Midbrain (tissue), 1 donor: Measurements from ENCODE around the gene NSD2.

Experiments
- DNase-seq: peaks from one replicate; lab custom pipeline; 2025; lab: John Stamatoyannopoulos, UW

The NSD2 gene

GRCh38 chr4:1971456-1972200 is 100.4 kb downstream of the NSD2 start:
- no peak for DNase-seq

GRCh38 chr4:1972414-1972813 is 101.2 kb downstream of the NSD2 start:
- DNase-seq: no peak

GRCh38 chr4:1973218-1973617 is 102.0 kb downstream of the NSD2 start:
- no peak for DNase-seq

GRCh38 chr4:1973661-1974060 is 102.5 kb downstream of the NSD2 start:
- no peak for DNase-seq

GRCh38 chr4:1974840-1975239 is 103.6 kb downstream of the NSD2 start:
- no peak for DNase-seq

- no peak for DNase-seq
These were observed 104.2 kb downstream of the NSD2 start for GRCh38 chr4:1975391-1975801.

GRCh38 chr4:1975880-1976279 is 104.7 kb downstream of the NSD2 start:
- DNase-seq: no peak

GRCh38 chr4:1976416-1977352 is 105.5 kb downstream of the NSD2 start:
- DNase-seq: no peak

GRCh38 chr4:1978226-1978625 is 107.0 kb downstream of the NSD2 start:
- DNase-seq: no peak

- DNase-seq: no peak
These were observed 107.7 kb downstream of the NSD2 start for GRCh38 chr4:1978741-1979476.

- DNase-seq: no peak
These were observed 108.4 kb downstream of the NSD2 start for GRCh38 chr4:1979477-1980196.

- no peak for DNase-seq
These were observed 109.4 kb downstream of the NSD2 start for GRCh38 chr4:1980561-1981041.

- DNase-seq: no peak
These were observed 110.3 kb downstream of the NSD2 start for GRCh38 chr4:1981251-1982058.

- DNase-seq: no peak
These were observed 111.2 kb downstream of the NSD2 start for GRCh38 chr4:1982124-1983052.

- DNase-seq: no peak
These were observed 112.1 kb downstream of the NSD2 start for GRCh38 chr4:1983053-1983845.

- no peak for DNase-seq
These were observed 112.7 kb downstream of the NSD2 start for GRCh38 chr4:1983846-1984405.

GRCh38 chr4:1984406-1985191 is 113.4 kb downstream of the NSD2 start:
- no peak for DNase-seq

GRCh38 chr4:1985294-1985693 is 114.1 kb downstream of the NSD2 start:
- no peak for DNase-seq
